ENCODE data around the gene MARS1.
"Not testable (repeated sequence)": the region's sequence is repeated elsewhere in the genome, so short reads cannot be mapped to it uniquely, and the experiment has no call there.

Gene MARS1

GRCh38 chr12:57491393-57492280 lies 3.8 kb downstream of the MARS1 start:
- no peak for DNase-seq (ENCODE audit: low read depth in 2 of 2)

GRCh38 chr12:57495051-57495701 lies 7.3 kb downstream of the MARS1 start:
- not testable (repeated sequence) for DNase-seq (ENCODE audit: low read depth in 2 of 2)

GRCh38 chr12:57496822-57497221 lies 9.0 kb downstream of the MARS1 start:
- no peak for DNase-seq (ENCODE audit: low read depth in 2 of 2)

GRCh38 chr12:57497223-57498131 lies 9.6 kb downstream of the MARS1 start:
- DNase-seq (ENCODE audit: low read depth in 2 of 2): no peak

GRCh38 chr12:57498132-57498502 lies 10.2 kb downstream of the MARS1 start:
- DNase-seq (ENCODE audit: low read depth in 2 of 2): no peak

GRCh38 chr12:57498571-57498970 lies 10.7 kb downstream of the MARS1 start:
- no peak for DNase-seq (ENCODE audit: low read depth in 2 of 2)

GRCh38 chr12:57500213-57500612 lies 12.3 kb downstream of the MARS1 start:
- no peak for DNase-seq (ENCODE audit: low read depth in 2 of 2)

GRCh38 chr12:57502311-57502969 lies 14.6 kb downstream of the MARS1 start:
- DNase-seq (ENCODE audit: low read depth in 2 of 2): not testable (repeated sequence)

GRCh38 chr12:57506541-57506940 lies 18.7 kb downstream of the MARS1 start:
- not testable (repeated sequence) for DNase-seq (ENCODE audit: low read depth in 2 of 2)

GRCh38 chr12:57507796-57508195 lies 19.9 kb downstream of the MARS1 start:
- DNase-seq (ENCODE audit: low read depth in 2 of 2): not testable (repeated sequence)

- DNase-seq (ENCODE audit: low read depth in 2 of 2): no peak
Measured at GRCh38 chr12:57511161-57511560, 23.3 kb downstream of the MARS1 start.

GRCh38 chr12:57511588-57512325 lies 23.9 kb downstream of the MARS1 start:
- no peak for DNase-seq (ENCODE audit: low read depth in 2 of 2)

- no peak for DNase-seq (ENCODE audit: low read depth in 2 of 2)
Measured at GRCh38 chr12:57512665-57513064, 24.8 kb downstream of the MARS1 start.

GRCh38 chr12:57513266-57513665 lies 25.4 kb downstream of the MARS1 start:
- DNase-seq (ENCODE audit: low read depth in 2 of 2): no peak

- not testable (repeated sequence) for DNase-seq (ENCODE audit: low read depth in 2 of 2)
Measured at GRCh38 chr12:57513677-57514076, 25.8 kb downstream of the MARS1 start.

GRCh38 chr12:57514246-57514645 lies 26.4 kb downstream of the MARS1 start:
- not testable (repeated sequence) for DNase-seq (ENCODE audit: low read depth in 2 of 2)

GRCh38 chr12:57514720-57515407 lies 27.0 kb downstream of the MARS1 start:
- DNase-seq (ENCODE audit: low read depth in 2 of 2): no peak

GRCh38 chr12:57515408-57515933 lies 27.6 kb downstream of the MARS1 start:
- DNase-seq (ENCODE audit: low read depth in 2 of 2): no peak

- DNase-seq (ENCODE audit: low read depth in 2 of 2): no peak
Measured at GRCh38 chr12:57515934-57516541, 28.2 kb downstream of the MARS1 start.
